Measurements from ENCODE around the gene SPACA4.
A peak's percentile ranks its signal among the peaks of the same experiment; 100 is the strongest.

Gene SPACA4

GRCh38 chr19:48633148-48634035 is 26.9 kb downstream of the SPACA4 start:
- no peak for DNase-seq (ENCODE audit: low read depth in 2 of 3, low spot score in 1 of 3)

GRCh38 chr19:48634036-48634342 is 27.4 kb downstream of the SPACA4 start:
- DNase-seq (ENCODE audit: low read depth in 2 of 3, low spot score in 1 of 3): no peak

GRCh38 chr19:48634424-48635262 is 28.1 kb downstream of the SPACA4 start:
- DNase-seq (ENCODE audit: low read depth in 2 of 3, low spot score in 1 of 3): peak; percentile 89 to 93 (median 92)

GRCh38 chr19:48635263-48635965 is 28.9 kb downstream of the SPACA4 start:
- DNase-seq (ENCODE audit: low read depth in 2 of 3, low spot score in 1 of 3): peak in 2 of 3 donors; percentile 61 to 70

- DNase-seq (ENCODE audit: low read depth in 2 of 3, low spot score in 1 of 3): no peak
Measured at GRCh38 chr19:48635966-48636858, 29.7 kb downstream of the SPACA4 start.

- DNase-seq (ENCODE audit: low read depth in 2 of 3, low spot score in 1 of 3): no peak
Measured at GRCh38 chr19:48636859-48637448, 30.4 kb downstream of the SPACA4 start, which contains the start of gene DBP. Gene DBP (minus strand): TSS chr19:48637379. CDS start chr19:48636994, 385 bp downstream.

GRCh38 chr19:48637449-48637947 is 31.0 kb downstream of the SPACA4 start:
- peak; percentile 94 to 97 (median 96) for DNase-seq (ENCODE audit: low read depth in 2 of 3, low spot score in 1 of 3)

- peak; percentile 66 to 72 (median 67) for DNase-seq (ENCODE audit: low read depth in 2 of 3, low spot score in 1 of 3)
Measured at GRCh38 chr19:48637948-48638830, 31.6 kb downstream of the SPACA4 start.

GRCh38 chr19:48638831-48639381 is 32.4 kb downstream of the SPACA4 start:
- DNase-seq (ENCODE audit: low read depth in 2 of 3, low spot score in 1 of 3): no peak

- no peak for DNase-seq (ENCODE audit: low read depth in 2 of 3, low spot score in 1 of 3)
Measured at GRCh38 chr19:48639483-48640375, 33.2 kb downstream of the SPACA4 start.

GRCh38 chr19:48641850-48642249 is 35.3 kb downstream of the SPACA4 start:
- no peak for DNase-seq (ENCODE audit: low read depth in 2 of 3, low spot score in 1 of 3)

- no peak for DNase-seq (ENCODE audit: low read depth in 2 of 3, low spot score in 1 of 3)
Measured at GRCh38 chr19:48642862-48643261, 36.3 kb downstream of the SPACA4 start.

GRCh38 chr19:48644355-48644754 is 37.8 kb downstream of the SPACA4 start:
- DNase-seq (ENCODE audit: low read depth in 2 of 3, low spot score in 1 of 3): no peak

- DNase-seq (ENCODE audit: low read depth in 2 of 3, low spot score in 1 of 3): peak; percentile 69 to 76 (median 71)
Measured at GRCh38 chr19:48644839-48645619, 38.5 kb downstream of the SPACA4 start.

GRCh38 chr19:48645620-48646000 is 39.1 kb downstream of the SPACA4 start:
- no peak for DNase-seq (ENCODE audit: low read depth in 2 of 3, low spot score in 1 of 3)

GRCh38 chr19:48646001-48646721 is 39.6 kb downstream of the SPACA4 start, which contains the start of gene CA11:
Gene CA11 (minus strand): TSS chr19:48646187. CDS start chr19:48645632, 555 bp downstream.
- peak; percentile 85 to 88 (median 88) for DNase-seq (ENCODE audit: low read depth in 2 of 3, low spot score in 1 of 3)
